D341Med (cell line): Measurements from ENCODE around the gene TLK1.

Experiments used
- DNase-seq: peaks from one replicate; pipeline ENCODE4 v3.0.0; 2012; ENCODE audit warnings: low spot score

Gene TLK1

DNA sequence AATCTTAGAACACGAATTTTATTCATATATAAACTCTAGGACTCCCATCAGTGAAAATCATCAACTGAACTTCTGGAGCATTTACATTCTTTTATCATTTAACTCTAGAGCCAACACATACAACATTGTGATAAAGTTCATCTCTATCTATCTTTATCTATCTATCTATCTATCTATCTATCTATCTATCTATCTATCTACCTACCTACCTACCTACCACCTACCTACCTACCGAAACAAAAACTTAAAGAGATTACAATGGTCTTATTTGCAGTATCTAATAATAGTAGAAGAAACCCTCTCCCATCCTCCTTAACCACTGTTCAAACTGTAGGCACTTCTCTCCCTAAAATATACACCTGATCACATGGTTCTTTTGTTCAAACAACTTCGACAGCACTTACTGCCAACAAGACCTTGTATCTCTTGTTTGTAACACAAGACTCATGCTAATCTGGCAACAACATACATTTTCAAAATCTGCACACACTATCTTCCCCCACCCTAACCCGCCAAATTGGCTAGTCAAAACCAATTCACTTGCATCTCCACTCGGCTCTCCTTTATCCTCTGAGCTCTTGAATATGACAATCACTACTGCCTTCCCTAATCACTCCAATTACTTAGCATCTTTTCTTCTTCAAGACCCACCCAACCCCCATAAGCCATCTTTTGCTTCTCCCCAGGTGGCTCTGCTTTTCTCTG lies 162.6 kb downstream of the TLK1 start:
- DNase-seq = peak; percentile 39

- DNase-seq = no peak
Measured at GRCh38 chr2:170996316-170996715, 164.4 kb downstream of the TLK1 start.

DNA sequence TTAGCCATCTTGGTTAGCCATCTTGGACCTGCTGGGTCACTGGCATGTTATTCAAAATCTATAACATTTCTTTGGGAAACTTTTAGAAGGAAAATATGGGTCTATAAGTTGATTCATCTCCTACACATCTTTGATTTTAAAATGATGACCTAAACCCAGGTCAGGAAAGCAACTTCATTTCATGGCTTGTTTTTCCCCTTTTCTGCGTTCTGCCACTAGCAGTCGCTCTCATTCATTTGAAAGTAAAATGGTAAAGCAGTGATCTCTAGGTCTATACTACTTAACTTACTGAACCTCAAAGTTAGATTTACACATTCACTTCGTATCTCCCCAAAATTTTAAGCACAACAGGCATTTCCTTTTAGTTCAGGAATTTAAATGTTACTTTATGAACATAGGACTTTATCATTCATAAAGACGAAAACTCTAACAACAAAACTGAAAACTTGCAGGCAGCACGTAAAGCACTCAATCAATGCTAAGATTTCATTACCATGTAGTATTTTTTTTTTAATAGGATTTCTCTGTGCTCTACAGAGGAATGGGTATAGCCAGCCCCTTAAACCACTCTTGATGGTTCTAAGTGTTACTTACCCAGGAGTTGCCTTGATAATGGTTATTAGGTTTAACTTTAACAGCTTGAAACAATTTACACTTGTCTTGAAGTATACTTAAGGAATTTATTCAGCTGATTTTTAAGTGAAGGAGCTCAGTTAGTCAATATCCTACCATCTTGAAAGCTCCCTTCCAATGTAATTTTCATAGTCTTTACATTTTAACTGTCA lies 169.1 kb downstream of the TLK1 start:
- DNase-seq = no peak

DNA sequence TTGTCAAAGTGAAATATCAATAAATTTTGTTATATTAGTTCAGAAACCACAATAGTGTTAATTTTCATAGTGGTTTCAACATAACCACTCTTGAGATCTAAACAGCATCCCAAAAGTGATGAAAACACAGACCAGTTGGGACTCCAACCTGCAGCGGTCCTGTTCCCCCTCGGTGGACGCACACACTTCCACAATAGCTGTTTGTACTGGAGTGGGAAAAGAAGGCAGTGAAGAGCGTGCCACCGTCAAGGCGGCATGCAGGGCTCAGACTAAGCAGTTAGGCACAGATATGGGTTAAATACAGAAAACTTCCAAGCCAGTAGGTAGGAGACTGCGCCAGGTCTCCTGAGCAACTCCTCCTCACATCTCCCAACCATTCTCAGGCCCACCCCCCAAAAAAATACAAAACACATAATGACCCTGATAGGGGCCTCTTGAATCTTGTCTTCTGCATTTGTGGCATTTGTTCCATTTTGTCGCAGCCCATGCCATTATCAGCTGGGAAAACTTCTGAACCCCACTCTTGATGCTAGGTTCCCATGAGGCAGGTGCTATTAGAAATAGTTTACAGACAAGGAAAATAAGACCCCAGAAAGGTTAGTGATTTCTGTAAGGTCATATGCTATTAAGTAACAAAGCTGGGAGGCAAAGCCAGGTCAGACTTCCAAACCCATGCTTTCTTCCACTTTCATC lies 174.0 kb downstream of the TLK1 start:
- no peak for DNase-seq

- DNase-seq = no peak
Measured at GRCh38 chr2:170985407-170985806, 175.3 kb downstream of the TLK1 start.

DNA sequence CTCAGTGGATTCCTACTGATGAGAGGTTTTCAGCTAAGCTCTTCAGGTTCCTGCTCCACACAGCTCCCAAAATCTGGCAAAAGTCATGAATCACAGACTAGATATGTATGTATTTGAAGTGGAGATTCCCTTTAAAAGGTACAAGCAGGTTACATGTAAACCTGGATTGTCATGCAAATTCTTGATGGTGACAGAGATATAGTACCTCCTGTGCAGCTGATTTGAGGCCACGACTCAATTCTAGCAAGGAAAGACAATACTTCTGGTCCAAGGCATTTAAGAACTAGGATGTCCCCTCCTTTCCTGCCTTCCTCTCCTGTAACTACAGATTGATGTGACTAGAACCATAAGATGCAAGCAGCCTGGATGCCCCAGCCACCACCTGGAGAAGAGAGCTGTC lies 176.6 kb downstream of the TLK1 start:
- DNase-seq = no peak

GRCh38 chr2:170975943-170976270 lies 184.8 kb downstream of the TLK1 start:
- DNase-seq = no peak

DNA sequence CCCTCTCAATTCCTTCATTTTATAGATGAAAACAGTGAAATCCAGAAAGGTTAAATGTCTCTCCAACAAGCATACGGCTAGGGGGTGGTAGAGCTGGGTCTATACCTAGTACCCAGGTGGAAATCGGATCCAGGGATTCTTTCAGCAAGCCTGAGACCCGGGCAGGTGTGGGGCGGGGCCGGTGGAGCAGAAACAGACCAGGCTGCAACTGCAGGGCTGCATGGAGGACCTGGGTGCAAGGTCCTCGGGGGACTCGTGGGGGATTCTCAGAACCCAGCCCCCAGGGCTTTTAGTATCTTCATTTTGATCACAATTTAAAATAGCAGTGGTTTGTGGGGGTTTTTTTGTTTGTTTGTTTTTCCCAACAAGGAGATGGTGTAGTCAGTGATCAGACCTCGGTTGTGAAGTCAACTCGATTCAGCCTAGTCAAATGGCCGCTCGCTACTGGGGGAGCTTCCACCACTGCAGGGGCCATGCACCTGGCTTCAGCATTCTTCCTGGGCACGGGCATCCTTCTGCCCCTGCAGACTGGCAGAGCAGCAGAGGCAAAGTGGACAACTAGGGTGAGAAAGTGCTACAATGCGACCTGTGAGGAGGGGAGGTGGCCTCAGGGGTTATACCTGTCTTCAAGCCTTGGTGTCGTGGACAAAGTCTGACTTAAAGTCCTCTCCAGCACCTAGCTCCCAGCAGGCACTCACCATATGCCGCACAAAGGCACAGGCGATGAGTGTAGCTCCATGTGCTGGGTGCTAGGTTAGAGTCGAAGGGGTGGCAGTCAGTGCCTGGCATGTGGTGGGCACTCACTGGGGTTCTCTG lies 185.4 kb downstream of the TLK1 start:
- DNase-seq = no peak

GRCh38 chr2:170974304-170974993 lies 186.2 kb downstream of the TLK1 start:
- no peak for DNase-seq

DNA sequence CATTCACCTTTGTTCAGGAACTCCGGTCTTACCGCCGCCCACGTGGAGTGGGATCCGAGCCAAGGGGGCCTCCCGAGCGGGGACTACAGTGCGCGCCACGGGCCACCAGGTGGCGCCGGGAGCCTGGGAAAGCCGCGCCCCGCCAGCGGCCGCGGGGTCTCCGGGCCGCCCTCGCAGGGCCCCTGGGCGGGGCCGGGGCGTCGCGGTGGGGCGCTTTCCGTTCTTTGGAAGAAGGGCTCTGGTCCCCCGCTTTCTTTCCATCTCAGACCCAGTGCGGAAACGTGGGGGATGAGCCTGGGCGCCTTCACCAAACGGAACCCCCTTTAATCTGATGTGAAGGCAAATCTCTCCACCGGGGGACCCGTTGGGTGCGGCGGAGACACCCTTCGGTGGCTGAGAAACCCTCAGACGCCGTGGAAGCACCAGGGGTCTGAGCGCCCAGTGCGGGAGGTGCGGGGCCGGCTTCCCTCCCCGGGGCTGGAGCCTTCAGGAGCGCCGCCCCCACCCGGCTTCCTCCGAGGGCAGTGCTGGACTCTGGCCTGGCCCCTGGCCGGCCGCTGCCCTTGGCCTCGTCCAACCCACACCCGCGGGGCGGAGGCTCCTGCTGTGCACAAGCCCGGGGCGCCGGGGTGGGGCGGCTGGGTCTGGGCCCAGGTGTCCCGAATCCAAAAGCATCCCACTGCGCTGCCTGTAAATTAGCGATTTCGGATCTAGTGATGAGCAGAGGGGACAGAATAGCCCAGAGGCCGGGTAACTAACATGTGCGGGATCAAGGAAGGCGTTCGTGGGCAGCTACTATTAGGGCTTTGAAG lies 187.0 kb downstream of the TLK1 start:
- peak; percentile 98 for DNase-seq

DNA sequence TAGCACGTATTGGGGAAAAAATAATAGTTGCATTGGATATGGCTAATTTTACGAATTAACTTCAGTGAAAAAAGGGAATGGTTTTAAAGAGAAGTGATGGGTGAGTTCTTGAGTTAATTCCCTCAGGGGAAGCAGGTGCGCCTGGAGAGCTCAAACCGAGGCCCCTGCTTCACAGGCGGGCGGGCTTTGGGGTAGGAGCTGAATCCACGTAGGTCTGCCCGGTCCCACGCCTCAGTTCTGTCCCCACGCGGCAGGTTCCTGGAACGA lies 187.5 kb downstream of the TLK1 start:
- DNase-seq = no peak

DNA sequence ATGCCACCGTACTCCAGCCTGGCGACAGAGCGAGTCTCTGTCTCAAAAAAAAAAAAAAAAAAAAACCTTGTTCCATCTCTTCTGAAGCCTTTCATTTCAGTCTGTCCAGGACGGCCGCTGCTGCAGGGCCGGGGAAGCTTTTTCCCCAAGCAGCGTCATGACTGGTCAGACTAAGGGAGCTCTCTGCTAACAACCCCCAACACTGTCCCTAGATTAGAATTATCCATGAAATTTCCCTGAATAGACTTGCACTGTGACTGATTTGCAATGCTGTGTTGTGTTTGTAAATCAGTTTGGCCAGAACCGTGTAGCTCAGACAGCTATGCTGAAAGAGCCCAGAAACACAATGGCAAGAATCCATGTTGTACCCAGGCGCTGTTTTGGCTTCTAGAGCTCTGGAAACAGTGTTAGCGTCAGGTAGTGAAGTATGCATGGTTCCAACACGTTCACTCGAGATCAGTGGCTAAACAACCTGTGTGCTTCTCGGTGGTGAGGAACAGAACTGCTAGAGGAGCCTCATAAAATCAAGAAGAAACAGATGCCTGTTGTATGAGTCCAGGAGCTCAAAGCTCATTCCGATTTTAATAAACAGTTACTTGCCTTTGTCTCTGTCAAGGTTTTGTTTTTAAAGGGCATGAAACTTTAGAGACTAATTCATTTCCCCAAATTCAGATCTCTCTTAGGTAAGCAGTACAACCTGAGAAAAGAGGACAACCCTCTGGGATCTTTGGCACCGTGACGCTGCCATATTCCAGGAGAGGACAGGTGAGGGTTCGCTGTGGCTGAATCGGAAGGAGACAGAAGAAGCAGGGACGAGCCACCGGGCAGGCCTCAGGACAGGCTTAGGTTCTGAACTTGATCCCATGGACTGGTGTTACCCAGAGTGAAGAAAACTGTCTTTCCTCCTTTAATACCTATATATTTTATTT lies 188.1 kb downstream of the TLK1 start:
- no peak for DNase-seq

GRCh38 chr2:170971071-170971470 lies 189.6 kb downstream of the TLK1 start:
- DNase-seq = no peak

DNA sequence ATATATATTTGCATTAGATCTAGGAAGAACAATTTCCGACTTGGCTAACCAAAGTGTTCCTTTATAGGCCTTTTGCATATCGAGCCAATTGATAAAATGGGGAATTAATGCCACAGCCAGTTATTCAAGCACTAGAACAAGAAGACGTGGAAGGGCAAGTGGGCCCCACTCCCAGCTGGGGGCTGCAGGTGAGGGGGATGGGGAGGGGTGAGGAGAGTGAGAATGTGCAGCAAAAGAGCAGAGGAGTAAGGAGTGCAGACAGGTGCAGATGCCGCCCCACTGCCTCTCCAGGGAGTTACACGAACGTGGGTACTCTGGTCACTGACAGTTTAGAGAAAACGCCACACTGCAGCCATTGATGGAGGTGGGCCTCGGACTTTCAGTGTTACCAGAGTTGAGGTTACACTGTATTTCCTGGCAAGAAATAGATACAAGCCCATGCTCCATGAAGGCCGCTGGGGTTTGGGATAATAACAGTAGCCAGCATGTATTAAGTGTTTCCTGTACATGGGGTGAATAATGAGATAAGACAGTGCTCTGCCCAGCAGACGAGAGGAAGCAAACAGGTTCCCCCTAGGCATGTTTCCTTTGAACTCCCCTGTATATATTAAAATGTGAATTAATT lies 190.7 kb downstream of the TLK1 start:
- no peak for DNase-seq

DNA sequence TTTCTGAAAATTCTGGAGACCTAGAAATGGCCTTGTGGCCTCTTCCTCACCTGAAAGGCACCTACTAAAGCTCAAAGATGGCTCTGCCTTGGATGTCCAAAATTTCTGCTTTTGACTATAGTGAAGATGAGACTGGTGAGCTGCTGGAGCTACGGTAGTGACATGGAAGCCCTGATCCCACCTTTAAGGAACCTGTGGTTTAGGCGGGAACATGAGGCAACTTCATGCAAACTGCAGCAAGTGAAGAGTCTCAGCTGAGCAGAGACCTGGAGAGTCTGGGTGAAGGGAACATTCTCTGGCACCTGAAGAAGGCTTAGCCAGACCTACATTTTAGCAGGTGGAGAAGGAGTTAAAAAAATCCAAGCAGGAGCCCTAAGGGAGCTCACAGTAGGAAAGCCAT lies 191.7 kb downstream of the TLK1 start:
- DNase-seq = no peak

DNA sequence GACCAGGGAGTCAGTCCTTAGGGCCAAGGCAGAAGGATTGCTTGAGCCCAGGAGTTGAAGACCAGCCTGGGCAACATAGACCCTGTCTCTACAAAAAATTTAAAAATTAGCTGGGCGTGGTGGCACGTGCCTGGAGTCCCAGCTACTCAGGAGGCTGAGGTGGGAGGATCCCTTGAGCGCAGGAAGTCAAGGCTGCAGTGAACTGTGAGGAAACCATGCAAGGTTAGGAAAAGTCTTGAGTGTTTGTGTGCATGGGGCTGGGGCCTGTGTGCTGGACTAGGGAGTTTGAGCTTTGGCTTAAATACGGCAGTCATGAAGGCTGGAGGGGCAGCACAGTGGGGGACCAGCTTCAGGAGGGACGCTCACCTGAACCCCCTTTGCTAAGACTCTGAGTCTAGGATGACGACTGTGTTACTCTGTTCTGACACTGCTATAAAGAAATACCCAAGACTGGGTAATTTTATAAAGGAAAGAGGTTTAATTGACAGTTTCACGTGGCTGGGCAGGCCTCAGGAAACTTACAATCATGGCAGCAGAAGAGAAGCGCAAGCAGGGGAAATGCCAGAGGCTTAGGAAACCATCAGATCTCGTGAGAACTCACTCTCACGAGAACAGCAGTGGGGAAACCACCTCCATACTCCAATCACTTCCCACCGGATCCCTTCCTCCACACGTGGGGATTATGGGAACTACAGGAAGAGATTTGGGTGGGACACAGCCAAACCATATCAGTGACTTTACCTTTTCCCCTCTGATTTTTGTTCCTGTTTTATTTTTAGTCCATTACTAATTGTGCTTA lies 192.3 kb downstream of the TLK1 start:
- DNase-seq = no peak

DNA sequence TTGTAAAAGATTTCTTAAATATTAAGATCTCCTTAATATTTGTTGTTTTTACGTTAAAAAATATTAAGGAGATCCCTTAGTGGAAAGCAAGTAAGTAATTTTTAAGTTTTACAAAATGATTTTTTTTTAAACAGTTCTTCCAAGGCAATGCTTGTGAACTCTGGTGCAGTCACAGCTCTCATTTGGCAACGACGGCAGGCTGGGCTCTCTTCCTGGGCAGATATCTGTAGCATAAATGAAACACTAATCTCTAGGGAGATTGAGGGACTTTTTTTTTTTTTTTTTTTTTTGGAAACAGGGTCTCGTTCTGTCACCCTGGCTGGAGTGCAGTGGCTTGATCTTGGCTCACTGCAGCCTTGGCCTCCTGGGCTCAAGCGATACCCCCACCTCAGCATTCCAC lies 193.1 kb downstream of the TLK1 start:
- no peak for DNase-seq

- no peak for DNase-seq
Measured at GRCh38 chr2:170966648-170967396, 193.9 kb downstream of the TLK1 start.
